ENCODE measurements around the gene ZNF462. TPM values are rescaled to one million over a fixed set of nuclear protein-coding genes. Genes with fewer than 3 reads are reported as not detected.

Gene ZNF462
- total and polyA plus RNA-seq, 2 of the 13 experiments (the other 11 are each of a cell fraction or from before 2014, with no cell fraction given): not detected

DNA sequence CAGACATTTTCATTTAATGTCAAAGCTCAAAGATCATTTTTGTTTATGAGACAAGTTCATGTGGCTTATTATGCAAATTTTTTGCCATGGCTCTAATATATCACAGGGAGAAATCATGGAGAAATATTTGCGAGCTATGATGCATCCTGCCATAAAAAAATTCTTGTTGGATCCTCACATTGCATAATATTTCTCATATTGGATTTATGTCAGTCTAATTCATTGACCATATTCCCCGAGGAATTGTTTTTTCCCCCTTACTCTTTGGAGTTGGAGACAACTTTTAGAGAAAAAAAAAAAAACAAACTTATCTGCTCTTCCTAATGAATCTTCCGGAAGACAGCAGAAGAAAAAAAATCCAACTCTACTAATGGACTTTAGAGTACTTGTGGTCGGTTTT is 4.3 kb downstream of the ZNF462 start (continued):
- TF ChIP-seq MNT (IDR thresholded peaks at IDR 0.05) (no peak), ZNF577 (CRISPR knock-in tag; IDR thresholded peaks at IDR 0.05; ENCODE audit: borderline replicate concordance, low read depth) (no peak)
- TF ChIP-seq, protein P1, sequence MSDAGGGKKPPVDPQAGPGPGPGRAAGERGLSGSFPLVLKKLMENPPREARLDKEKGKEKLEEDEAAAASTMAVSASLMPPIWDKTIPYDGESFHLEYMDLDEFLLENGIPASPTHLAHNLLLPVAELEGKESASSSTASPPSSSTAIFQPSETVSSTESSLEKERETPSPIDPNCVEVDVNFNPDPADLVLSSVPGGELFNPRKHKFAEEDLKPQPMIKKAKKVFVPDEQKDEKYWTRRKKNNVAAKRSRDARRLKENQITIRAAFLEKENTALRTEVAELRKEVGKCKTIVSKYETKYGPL (CRISPR knock-in tag; IDR thresholded peaks at IDR 0.05): no peak
- TF ChIP-seq, protein P2, sequence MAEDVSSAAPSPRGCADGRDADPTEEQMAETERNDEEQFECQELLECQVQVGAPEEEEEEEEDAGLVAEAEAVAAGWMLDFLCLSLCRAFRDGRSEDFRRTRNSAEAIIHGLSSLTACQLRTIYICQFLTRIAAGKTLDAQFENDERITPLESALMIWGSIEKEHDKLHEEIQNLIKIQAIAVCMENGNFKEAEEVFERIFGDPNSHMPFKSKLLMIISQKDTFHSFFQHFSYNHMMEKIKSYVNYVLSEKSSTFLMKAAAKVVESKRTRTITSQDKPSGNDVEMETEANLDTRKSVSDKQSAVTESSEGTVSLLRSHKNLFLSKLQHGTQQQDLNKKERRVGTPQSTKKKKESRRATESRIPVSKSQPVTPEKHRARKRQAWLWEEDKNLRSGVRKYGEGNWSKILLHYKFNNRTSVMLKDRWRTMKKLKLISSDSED (CRISPR knock-in tag; IDR thresholded peaks at IDR 0.05): no peak

DNA sequence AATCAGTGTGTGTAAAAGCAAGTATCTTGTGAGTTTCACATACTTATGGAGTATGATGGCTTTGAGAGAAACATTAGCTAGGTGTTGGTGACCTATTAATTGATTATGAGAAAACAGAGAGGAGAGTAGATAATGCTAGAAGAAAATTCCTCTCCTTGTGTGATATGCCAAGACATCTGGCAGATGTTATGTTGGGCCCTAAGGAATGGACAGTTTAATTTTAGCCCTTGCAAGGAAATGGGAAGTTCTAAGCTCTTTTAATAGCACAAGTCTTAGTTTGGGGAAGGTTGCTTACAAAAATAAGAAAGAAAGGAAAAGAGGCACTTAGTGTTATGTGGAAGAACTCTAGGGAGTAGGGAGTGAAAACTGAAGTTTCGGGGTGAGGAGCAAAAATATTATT is 5.1 kb downstream of the ZNF462 start:
- DNase-seq (ENCODE audit: low spot score) (no peak), ATAC-seq (no peak), FAIRE-seq (no peak)
- ChIA-PET POLR2A (no interaction called here), CTCF (ENCODE audit: low intra/inter-chr PET ratio, low total read pairs) (no interaction called here)
- Histone ChIP-seq H3K36me3 (replicated peaks in 1 of 2; ENCODE audit: control insufficient read depth in 1 of 2, insufficient read depth in 2 of 2, low read length in 2 of 2) (no peaks in the 10 kb centered on the region), H3K4me2 (ENCODE audit: low read depth, low read length) (no peak overlapping the region), H4K20me1 (ENCODE audit: insufficient read depth, low read length) (no peaks in the 10 kb centered on the region), H3K27ac (ENCODE audit: extremely low read length, insufficient read depth, low read length) (no peak overlapping the region), H3K4me3 (replicated peaks in 1 of 3; ENCODE audit: insufficient read depth in 1 of 3, low read depth in 2 of 3, low read length in 3 of 3) (no peak overlapping the region), H3K4me1 (ENCODE audit: insufficient read depth, low read length) (no peaks in the 10 kb centered on the region), H3K9ac (ENCODE audit: insufficient read depth, low read depth, low read length) (no peak overlapping the region), H3K9me3 (ENCODE audit: low read length) (no peaks in the 10 kb centered on the region), H3K79me2 (ENCODE audit: insufficient read depth, low read length) (no peaks in the 10 kb centered on the region), H2AFZ (ENCODE audit: low read length) (no peak overlapping the region), H3K27me3 (ENCODE audit: control insufficient read depth in 1 of 2, insufficient read depth in 2 of 2, low read length in 2 of 2) (peaks cover 0 to 17% of the 10 kb centered on the region in 2 experiments; a peak in 2 of 5 replicates)
- in situ Hi-C loops (cut with HindIII; ENCODE audit: extremely low pct_ligation_motif_present, low pct_unique_long_range_greater_than_20kb): no loop called here
- BruUV-seq (replicated peaks): no TSS peak
- intact Hi-C loops (cut with micrococcal nuclease; ENCODE audit: unreplicated experiment): no loop called here
- WGBS (ENCODE audit: low lambda C conversion rate): 2% methylated on average over 1 of the region's 1 CpG
- TF ChIP-seq AGO2 (optimal IDR thresholded peaks at IDR 0.05; ENCODE audit: low read depth, low read length) (no peak), ZNF24 (IDR thresholded peaks at IDR 0.05) (no peak), SRSF9 (IDR thresholded peaks at IDR 0.05; ENCODE audit: borderline replicate concordance, insufficient read depth, low read depth, low read length, poor library complexity, severe bottlenecking) (no peak), NR2F2 (IDR thresholded peaks at IDR 0.05; ENCODE audit: borderline replicate concordance, low read depth) (no peak), MIER3 (CRISPR knock-in tag; IDR thresholded peaks at IDR 0.05; ENCODE audit: borderline replicate concordance) (no peak), ZBTB38 (CRISPR knock-in tag; IDR thresholded peaks at IDR 0.05) (no peak), SIX4 (CRISPR knock-in tag; IDR thresholded peaks at IDR 0.05) (no peak), ZC3H13 (CRISPR knock-in tag; IDR thresholded peaks at IDR 0.05) (no peak)
- TF ChIP-seq, protein P3, sequence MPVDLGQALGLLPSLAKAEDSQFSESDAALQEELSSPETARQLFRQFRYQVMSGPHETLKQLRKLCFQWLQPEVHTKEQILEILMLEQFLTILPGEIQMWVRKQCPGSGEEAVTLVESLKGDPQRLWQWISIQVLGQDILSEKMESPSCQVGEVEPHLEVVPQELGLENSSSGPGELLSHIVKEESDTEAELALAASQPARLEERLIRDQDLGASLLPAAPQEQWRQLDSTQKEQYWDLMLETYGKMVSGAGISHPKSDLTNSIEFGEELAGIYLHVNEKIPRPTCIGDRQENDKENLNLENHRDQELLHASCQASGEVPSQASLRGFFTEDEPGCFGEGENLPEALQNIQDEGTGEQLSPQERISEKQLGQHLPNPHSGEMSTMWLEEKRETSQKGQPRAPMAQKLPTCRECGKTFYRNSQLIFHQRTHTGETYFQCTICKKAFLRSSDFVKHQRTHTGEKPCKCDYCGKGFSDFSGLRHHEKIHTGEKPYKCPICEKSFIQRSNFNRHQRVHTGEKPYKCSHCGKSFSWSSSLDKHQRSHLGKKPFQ (CRISPR knock-in tag; IDR thresholded peaks at IDR 0.05; ENCODE audit: insufficient replicate concordance): no peak
